ENCODE measurements around the gene GOLGA3.

DNA sequence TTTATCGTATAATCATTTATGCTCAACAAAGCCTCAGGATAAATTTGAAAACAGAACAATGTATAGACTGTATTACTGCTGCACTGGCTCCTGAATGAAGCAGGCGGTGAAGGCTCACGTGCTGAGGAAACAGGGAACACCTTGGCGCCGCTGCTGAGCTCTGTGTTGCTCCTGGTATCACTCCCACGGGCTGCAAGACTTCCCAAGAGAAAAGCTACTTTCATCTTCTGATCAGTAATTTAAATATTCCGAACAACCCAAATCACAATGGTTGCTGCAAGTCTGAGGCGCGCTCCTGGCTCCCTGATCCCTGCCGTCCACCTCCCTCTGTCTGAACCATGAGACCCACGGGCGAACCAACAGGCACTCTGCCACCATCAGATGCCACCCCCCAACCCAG lies 102.3 kb downstream of the GOLGA3 start:
- TF ChIP-seq, protein P1, sequence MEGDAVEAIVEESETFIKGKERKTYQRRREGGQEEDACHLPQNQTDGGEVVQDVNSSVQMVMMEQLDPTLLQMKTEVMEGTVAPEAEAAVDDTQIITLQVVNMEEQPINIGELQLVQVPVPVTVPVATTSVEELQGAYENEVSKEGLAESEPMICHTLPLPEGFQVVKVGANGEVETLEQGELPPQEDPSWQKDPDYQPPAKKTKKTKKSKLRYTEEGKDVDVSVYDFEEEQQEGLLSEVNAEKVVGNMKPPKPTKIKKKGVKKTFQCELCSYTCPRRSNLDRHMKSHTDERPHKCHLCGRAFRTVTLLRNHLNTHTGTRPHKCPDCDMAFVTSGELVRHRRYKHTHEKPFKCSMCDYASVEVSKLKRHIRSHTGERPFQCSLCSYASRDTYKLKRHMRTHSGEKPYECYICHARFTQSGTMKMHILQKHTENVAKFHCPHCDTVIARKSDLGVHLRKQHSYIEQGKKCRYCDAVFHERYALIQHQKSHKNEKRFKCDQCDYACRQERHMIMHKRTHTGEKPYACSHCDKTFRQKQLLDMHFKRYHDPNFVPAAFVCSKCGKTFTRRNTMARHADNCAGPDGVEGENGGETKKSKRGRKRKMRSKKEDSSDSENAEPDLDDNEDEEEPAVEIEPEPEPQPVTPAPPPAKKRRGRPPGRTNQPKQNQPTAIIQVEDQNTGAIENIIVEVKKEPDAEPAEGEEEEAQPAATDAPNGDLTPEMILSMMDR (IDR thresholded peaks at IDR 0.05; ENCODE audit: low read depth, low read length): no peak
- TF ChIP-seq POLR2A (IDR thresholded peaks at IDR 0.05; ENCODE audit: extremely low read depth, insufficient read length): no peak
- TF ChIP-seq, protein P2, sequence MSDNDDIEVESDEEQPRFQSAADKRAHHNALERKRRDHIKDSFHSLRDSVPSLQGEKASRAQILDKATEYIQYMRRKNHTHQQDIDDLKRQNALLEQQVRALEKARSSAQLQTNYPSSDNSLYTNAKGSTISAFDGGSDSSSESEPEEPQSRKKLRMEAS (IDR thresholded peaks at IDR 0.05; ENCODE audit: low read depth, low read length): no peak

Measured in NB4 (cell line).